ENCODE measurements around the gene SNCA. TPM values are rescaled to one million over a fixed set of nuclear protein-coding genes. Genes with fewer than 3 reads are reported as not detected.

SNCA gene
- total RNA-seq, 4 donors from 2014 or later, result 0.87 to 16.3 (median 5.3) TPM

DNA sequence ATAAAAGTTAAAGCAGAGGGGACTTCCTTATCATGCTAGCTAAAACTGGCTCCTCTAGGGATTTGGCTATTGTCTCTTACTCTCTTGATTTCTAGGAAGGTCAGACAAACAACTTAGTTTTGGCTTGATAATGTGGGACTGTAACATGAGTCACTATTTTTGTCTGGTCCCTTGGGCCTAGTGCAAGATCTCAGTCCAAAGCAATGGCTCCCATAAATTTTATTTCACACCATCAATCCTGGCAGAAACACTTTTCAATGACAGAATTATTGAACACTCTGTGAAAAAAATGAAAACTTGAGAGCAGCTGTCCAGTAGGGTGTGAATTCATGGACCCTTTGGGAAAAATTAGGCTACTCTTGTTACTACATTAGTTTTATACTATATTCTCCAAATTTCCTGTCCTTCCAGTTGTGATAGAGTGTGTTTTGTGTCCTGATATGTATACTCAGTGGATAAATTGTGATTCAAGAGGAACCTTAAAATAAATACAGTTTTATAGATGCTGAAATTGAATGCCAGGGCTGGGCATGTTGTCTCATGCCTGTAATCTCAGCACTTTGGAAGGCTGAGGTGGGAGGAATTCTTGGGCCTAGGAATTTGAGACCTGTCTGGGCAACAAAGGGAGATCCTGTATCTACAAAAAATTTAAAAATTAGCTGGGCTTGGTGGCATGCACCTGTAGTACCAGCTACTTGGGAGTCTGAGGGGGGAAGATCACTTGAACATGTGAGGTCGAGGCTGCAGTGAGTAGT is 10.8 kb upstream of the SNCA start:
- intact Hi-C loops (cut with DNase I), result no loop called here
- no peak for DNase-seq
- TF ChIP-seq, protein P1, sequence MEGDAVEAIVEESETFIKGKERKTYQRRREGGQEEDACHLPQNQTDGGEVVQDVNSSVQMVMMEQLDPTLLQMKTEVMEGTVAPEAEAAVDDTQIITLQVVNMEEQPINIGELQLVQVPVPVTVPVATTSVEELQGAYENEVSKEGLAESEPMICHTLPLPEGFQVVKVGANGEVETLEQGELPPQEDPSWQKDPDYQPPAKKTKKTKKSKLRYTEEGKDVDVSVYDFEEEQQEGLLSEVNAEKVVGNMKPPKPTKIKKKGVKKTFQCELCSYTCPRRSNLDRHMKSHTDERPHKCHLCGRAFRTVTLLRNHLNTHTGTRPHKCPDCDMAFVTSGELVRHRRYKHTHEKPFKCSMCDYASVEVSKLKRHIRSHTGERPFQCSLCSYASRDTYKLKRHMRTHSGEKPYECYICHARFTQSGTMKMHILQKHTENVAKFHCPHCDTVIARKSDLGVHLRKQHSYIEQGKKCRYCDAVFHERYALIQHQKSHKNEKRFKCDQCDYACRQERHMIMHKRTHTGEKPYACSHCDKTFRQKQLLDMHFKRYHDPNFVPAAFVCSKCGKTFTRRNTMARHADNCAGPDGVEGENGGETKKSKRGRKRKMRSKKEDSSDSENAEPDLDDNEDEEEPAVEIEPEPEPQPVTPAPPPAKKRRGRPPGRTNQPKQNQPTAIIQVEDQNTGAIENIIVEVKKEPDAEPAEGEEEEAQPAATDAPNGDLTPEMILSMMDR (IDR thresholded peaks at IDR 0.05), result no peak
- no peak for TF ChIP-seq POLR2A (IDR thresholded peaks at IDR 0.05)
- Histone ChIP-seq H3K9me3 (peaks cover 0 to 12% (median 0%) of the 10 kb centered on the region in 3 donors), H3K4me3 (no peak overlapping the region), H3K27me3 (no peaks in the 10 kb centered on the region), H3K36me3 (no peaks in the 10 kb centered on the region), H3K27ac (no peak overlapping the region), H3K4me1 (peaks cover 0 to 7% (median 0%) of the 10 kb centered on the region in 3 donors)
- 44 to 92% methylated on average over 1 of the region's 1 CpG for whole genome bisulfite sequencing, 2 donors

DNA sequence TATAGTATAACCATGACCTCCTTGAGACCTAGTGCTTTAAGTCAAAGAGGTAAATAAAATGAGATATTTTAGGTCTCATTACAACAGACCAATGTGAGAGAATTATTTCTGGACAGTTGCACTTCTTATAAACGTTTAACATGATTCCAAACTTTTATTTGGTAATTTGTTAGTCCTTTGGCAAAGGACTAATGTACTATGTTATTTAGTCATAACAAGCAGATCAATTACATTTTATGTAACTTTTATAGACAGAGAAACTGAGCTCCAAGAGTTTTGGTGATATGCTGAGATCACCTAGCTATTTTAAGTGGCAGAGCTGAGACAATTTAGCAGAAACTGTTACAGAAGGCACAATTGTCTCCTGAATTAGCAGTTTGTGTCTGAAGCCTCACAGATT is 2.6 kb upstream of the SNCA start:
- H3K9me3 ChIP-seq, result no peaks in the 10 kb centered on the region
- H3K4me3 ChIP-seq, result no peak overlapping the region
- intact Hi-C loops (cut with DNase I), result no loop called here
- WGBS, 2 donors, result 56 to 69% methylated on average over 1 of the region's 1 CpG
- TF ChIP-seq POLR2A (IDR thresholded peaks at IDR 0.05), result no peak
- TF ChIP-seq, protein P1 (IDR thresholded peaks at IDR 0.05), result no peak
- peaks cover 0 to 33% (median 6%) of the 10 kb centered on the region in 3 donors for H3K4me1 ChIP-seq
- H3K27me3 ChIP-seq, result peaks cover 0 to 72% (median 3%) of the 10 kb centered on the region in 4 donors
- H3K27ac ChIP-seq, result no peak overlapping the region
- no peak for DNase-seq
- H3K36me3 ChIP-seq, result no peaks in the 10 kb centered on the region

DNA sequence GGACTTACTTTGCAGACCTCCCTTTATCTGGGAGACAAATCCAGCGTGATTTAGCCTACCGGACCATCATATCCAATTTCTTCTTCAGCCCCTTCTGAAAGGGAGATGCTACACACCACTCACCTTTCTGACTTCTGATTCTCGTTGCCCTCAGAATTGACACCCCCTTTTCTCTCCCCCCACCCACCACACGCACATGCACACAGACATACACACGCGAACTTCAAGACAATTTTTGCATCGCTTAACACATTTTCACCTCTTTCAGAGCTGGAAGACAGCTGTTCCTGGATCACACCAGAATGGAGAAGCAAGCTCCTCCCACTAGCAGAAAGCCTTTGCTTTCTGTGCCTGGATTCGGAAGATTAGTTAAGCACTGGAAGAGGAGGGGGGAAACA is 1.0 kb upstream of the SNCA start:
- H3K27me3 ChIP-seq, result peaks cover 0 to 86% (median 3%) of the 10 kb centered on the region in 4 donors
- TF ChIP-seq, protein P1 (IDR thresholded peaks at IDR 0.05), result no peak
- TF ChIP-seq POLR2A (IDR thresholded peaks at IDR 0.05), result no peak
- no peaks in the 10 kb centered on the region for H3K9me3 ChIP-seq
- DNase-seq, result no peak
- intact Hi-C loops (cut with DNase I), result no loop called here
- H3K4me3 ChIP-seq, result peak overlapping the region; percentile 39 to 78 (median 62)
- peak overlapping the region in 2 of 4 donors; percentile 68 to 72 for H3K27ac ChIP-seq
- 2 to 6% methylated on average over 8 of the region's 8 CpGs for WGBS, 2 donors
- peaks cover 0 to 33% (median 6%) of the 10 kb centered on the region in 3 donors for H3K4me1 ChIP-seq
- no peaks in the 10 kb centered on the region for H3K36me3 ChIP-seq

DNA sequence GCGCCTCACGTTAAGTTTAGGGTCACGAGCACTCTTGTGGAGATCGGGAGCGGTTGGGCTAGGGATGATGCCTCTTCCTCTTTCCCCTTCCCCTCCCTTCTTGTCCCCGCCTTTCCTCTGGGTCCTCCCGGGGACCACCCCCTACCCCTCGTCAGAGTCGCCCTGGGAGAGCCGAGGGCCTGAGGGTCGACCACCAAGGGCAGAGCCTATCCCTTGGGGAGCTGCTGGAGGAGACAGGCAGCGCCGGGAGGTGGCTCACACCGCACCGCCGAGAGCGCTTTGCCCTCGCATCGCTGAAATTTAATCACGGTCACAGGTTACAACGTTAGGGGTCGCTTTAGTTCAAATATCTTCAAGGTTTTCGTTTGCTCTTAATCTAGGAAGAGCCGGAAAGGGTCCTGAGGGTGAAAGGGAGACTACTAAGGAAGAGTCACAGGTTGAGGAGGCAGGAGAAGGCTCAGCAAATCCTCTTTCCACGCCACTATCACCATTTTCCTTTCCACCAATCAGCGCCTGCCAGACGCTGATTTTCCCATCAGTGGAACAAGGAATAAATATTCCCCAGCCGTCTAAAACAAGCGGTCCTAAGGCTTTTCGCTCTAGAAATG is 528 bp upstream of the SNCA start:
- Histone ChIP-seq H3K36me3 (no peaks in the 10 kb centered on the region), H3K9me3 (no peaks in the 10 kb centered on the region), H3K27me3 (peaks cover 0 to 85% (median 3%) of the 10 kb centered on the region in 4 donors), H3K27ac (peak overlapping the region; percentile 49 to 72 (median 68)), H3K4me1 (peaks cover 0 to 33% (median 6%) of the 10 kb centered on the region in 3 donors), H3K4me3 (peak overlapping the region; percentile 39 to 78 (median 62))
- TF ChIP-seq POLR2A (IDR thresholded peaks at IDR 0.05), result no peak
- intact Hi-C loops (cut with DNase I), result no loop called here
- no peak for DNase-seq
- WGBS, 2 donors, result 1 to 2% methylated on average over 12 to 19 of the region's 30 CpGs

DNA sequence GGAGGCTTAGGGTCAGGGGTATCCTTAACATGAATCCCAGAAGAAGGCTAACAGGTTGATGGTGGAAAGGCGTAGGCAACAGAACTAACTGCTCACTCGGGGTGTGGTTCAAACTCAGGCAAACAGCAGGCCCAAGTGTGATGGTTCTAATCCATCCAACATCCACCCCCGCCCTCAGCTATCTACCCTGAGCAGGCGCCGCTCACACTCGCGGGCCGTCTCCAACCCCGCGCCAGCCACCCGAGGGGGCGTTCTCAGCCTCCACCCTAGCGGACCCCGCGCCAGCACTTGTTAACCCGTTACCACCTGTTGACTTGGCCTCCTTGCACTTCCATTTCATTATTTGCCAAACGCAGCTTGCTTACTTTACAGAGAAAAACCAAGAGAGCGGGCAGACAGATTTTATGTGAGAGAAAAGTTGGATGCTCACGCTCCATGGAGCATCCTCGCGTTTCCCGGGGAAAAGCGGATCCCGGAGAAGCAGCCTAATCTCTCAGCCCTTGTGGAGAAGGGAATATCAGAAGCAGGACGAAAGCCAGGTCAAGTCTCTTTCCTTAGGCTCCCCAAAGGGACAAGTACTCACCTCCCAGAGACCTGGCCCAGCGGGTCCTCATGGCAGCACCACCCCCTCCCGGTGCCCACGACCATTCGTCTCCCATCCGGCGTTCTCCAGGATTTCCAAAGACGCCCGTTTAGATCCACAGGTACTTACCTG is 773 bp downstream of the SNCA start:
- Histone ChIP-seq H3K4me3 (peak overlapping the region; percentile 39 to 78 (median 62)), H3K36me3 (no peaks in the 10 kb centered on the region), H3K27me3 (peaks cover 0 to 74% (median 3%) of the 10 kb centered on the region in 4 donors), H3K27ac (peak overlapping the region in 3 of 4 donors; percentile 49 to 72 (median 68)), H3K9me3 (no peaks in the 10 kb centered on the region), H3K4me1 (peaks cover 0 to 33% (median 6%) of the 10 kb centered on the region in 3 donors)
- intact Hi-C loops (cut with DNase I), result no loop called here
- WGBS, 2 donors, result 2 to 3% methylated on average over 18 to 27 of the region's 33 CpGs
- no peak for DNase-seq
- TF ChIP-seq, protein P1 (IDR thresholded peaks at IDR 0.05), result no peak
- no peak for TF ChIP-seq POLR2A (IDR thresholded peaks at IDR 0.05)

Data from esophagus squamous epithelium (tissue), 5 donors.